Measurements from ENCODE around the gene CD79B. TPM values are rescaled to one million over a fixed set of nuclear protein-coding genes. Genes with fewer than 3 reads are reported as not detected.

Gene CD79B
- total and polyA plus RNA-seq, 2 experiments from 2014 or later: 0.23 TPM; not detected in 1

- Histone ChIP-seq H3K4me1 (ENCODE audit: low read depth) (no peaks in the 10 kb centered on the region), H3K27ac (no peak overlapping the region), H3K9me3 (ENCODE audit: low read depth) (no peaks in the 10 kb centered on the region), H3K4me3 (no peak overlapping the region), H3K36me3 (no peaks in the 10 kb centered on the region), H3K27me3 (no peaks in the 10 kb centered on the region)
- no peak for TF ChIP-seq CTCF (IDR thresholded peaks at IDR 0.05; ENCODE audit: low read depth, low read length)
- no peak for DNase-seq (ENCODE audit: low read depth in 1 of 2, low spot score in 1 of 2)
Measured at GRCh38 chr17:63960006-63960405, 27.9 kb upstream of the CD79B start.

- no peaks in the 10 kb centered on the region for H3K9me3 ChIP-seq (ENCODE audit: low read depth)
- TF ChIP-seq CTCF (IDR thresholded peaks at IDR 0.05; ENCODE audit: low read depth, low read length): no peak
Measured at GRCh38 chr17:63956296-63956920, 24.3 kb upstream of the CD79B start.

GRCh38 chr17:63955791-63956190 lies 23.7 kb upstream of the CD79B start:
- no peak overlapping the region for H3K4me3 ChIP-seq
- H3K36me3 ChIP-seq: no peaks in the 10 kb centered on the region
- no peaks in the 10 kb centered on the region for H3K9me3 ChIP-seq (ENCODE audit: low read depth)
- no peak for DNase-seq (ENCODE audit: low read depth in 1 of 2, low spot score in 1 of 2)
- peaks cover 6% of the 10 kb centered on the region for H3K4me1 ChIP-seq (ENCODE audit: low read depth)
- no peaks in the 10 kb centered on the region for H3K27me3 ChIP-seq
- H3K27ac ChIP-seq: no peak overlapping the region
- TF ChIP-seq CTCF (IDR thresholded peaks at IDR 0.05; ENCODE audit: low read depth, low read length): no peak

More at GRCh38 chr17:63956296-63956920, 24.3 kb upstream of the CD79B start:
- Histone ChIP-seq H3K36me3 (no peaks in the 10 kb centered on the region), H3K4me3 (no peak overlapping the region), H3K27ac (no peak overlapping the region), H3K4me1 (ENCODE audit: low read depth) (peaks cover 5% of the 10 kb centered on the region), H3K27me3 (no peaks in the 10 kb centered on the region)
- DNase-seq (ENCODE audit: low read depth in 1 of 2, low spot score in 1 of 2): no peak

- no peak for TF ChIP-seq CTCF (IDR thresholded peaks at IDR 0.05; ENCODE audit: low read depth, low read length)
- Histone ChIP-seq H3K4me3 (no peak overlapping the region), H3K9me3 (ENCODE audit: low read depth) (no peaks in the 10 kb centered on the region), H3K27me3 (no peaks in the 10 kb centered on the region), H3K4me1 (ENCODE audit: low read depth) (peaks cover 10% of the 10 kb centered on the region), H3K27ac (no peak overlapping the region), H3K36me3 (no peaks in the 10 kb centered on the region)
- DNase-seq (ENCODE audit: low read depth in 1 of 2, low spot score in 1 of 2): no peak
Measured at GRCh38 chr17:63955232-63955631, 23.1 kb upstream of the CD79B start.

GRCh38 chr17:63954402-63955063 lies 22.4 kb upstream of the CD79B start:
- Histone ChIP-seq H3K4me3 (no peak overlapping the region), H3K4me1 (ENCODE audit: low read depth) (peaks cover 10% of the 10 kb centered on the region), H3K36me3 (no peaks in the 10 kb centered on the region), H3K9me3 (ENCODE audit: low read depth) (no peaks in the 10 kb centered on the region), H3K27ac (no peak overlapping the region), H3K27me3 (no peaks in the 10 kb centered on the region)
- no peak for TF ChIP-seq CTCF (IDR thresholded peaks at IDR 0.05; ENCODE audit: low read depth, low read length)
- DNase-seq (ENCODE audit: low read depth in 1 of 2, low spot score in 1 of 2): no peak

Measured in cardiac muscle cell (in vitro differentiated cells and primary cell).